ENCODE measurements around the gene CSRP1. TPM values are rescaled to one million over a fixed set of nuclear protein-coding genes. Genes with fewer than 3 reads are reported as not detected.

The CSRP1 gene
- total RNA-seq, 2 donors from 2014 or later = 186 to 376 TPM

GRCh38 chr1:201511941-201512539 lies 5.1 kb upstream of the CSRP1 start:
- Histone ChIP-seq H3K9me3 (no peaks in the 10 kb centered on the region), H3K4me1 (no peaks in the 10 kb centered on the region), H3K27ac (peak overlapping the region; percentile 49), H3K4me3 (no peak overlapping the region), H3K36me3 (no peaks in the 10 kb centered on the region), H3K9ac (ENCODE audit: low read depth in 2 of 2, low read length in 2 of 2) (peak overlapping the region in 1 of 2 donors; percentile 55), H3K27me3 (no peaks in the 10 kb centered on the region)
- peak; percentile 47 for DNase-seq
- intact Hi-C loops (cut with DNase I) = loop anchor here (1.0 to 5.0 kb wide), 2 partner anchors 30 to 70 kb away; no protein-coding TSS in a partner anchor
- TF ChIP-seq CTCF (IDR thresholded peaks at IDR 0.05) = no peak

GRCh38 chr1:201511396-201511940 lies 4.5 kb upstream of the CSRP1 start:
- no peak for TF ChIP-seq CTCF (IDR thresholded peaks at IDR 0.05)
- intact Hi-C loops (cut with DNase I) = loop anchor here (5.0 kb wide), 1 partner anchor 69 kb away; no protein-coding TSS in a partner anchor
- no peaks in the 10 kb centered on the region for H3K27me3 ChIP-seq
- peak overlapping the region in 1 of 2 donors; percentile 55 for H3K9ac ChIP-seq (ENCODE audit: low read depth in 2 of 2, low read length in 2 of 2)
- H3K4me3 ChIP-seq = no peak overlapping the region
- H3K36me3 ChIP-seq = no peaks in the 10 kb centered on the region
- H3K27ac ChIP-seq = peak overlapping the region; percentile 49
- H3K9me3 ChIP-seq = no peaks in the 10 kb centered on the region
- H3K4me1 ChIP-seq = no peaks in the 10 kb centered on the region
- DNase-seq = no peak

- H3K9ac ChIP-seq (ENCODE audit: low read depth in 2 of 2, low read length in 2 of 2) = no peak overlapping the region
- no peaks in the 10 kb centered on the region for H3K27me3 ChIP-seq
- no peak overlapping the region for H3K4me3 ChIP-seq
- no peak overlapping the region for H3K27ac ChIP-seq
- TF ChIP-seq CTCF (IDR thresholded peaks at IDR 0.05) = no peak
- no peak for DNase-seq
- H3K4me1 ChIP-seq = peaks cover 3% of the 10 kb centered on the region
- no peaks in the 10 kb centered on the region for H3K9me3 ChIP-seq
- H3K36me3 ChIP-seq = no peaks in the 10 kb centered on the region
- intact Hi-C loops (cut with DNase I) = loop anchor here (5.0 kb wide), 1 partner anchor 68 kb away; no protein-coding TSS in a partner anchor
These were observed 3.8 kb upstream of the CSRP1 start for GRCh38 chr1:201510734-201511133.

- Histone ChIP-seq H3K27me3 (no peaks in the 10 kb centered on the region), H3K36me3 (no peaks in the 10 kb centered on the region), H3K27ac (no peak overlapping the region), H3K4me3 (no peak overlapping the region), H3K9ac (ENCODE audit: low read depth in 2 of 2, low read length in 2 of 2) (no peak overlapping the region), H3K4me1 (peaks cover 6% of the 10 kb centered on the region), H3K9me3 (no peaks in the 10 kb centered on the region)
- no peak for TF ChIP-seq CTCF (IDR thresholded peaks at IDR 0.05)
- no peak for DNase-seq
- intact Hi-C loops (cut with DNase I) = loop anchor here (5.0 kb wide), 1 partner anchor 67 kb away; no protein-coding TSS in a partner anchor
These were observed 2.9 kb upstream of the CSRP1 start for GRCh38 chr1:201509601-201510374.

- H3K27ac ChIP-seq = no peak overlapping the region
These were observed 1.9 kb upstream of the CSRP1 start for GRCh38 chr1:201508809-201509208.

More at GRCh38 chr1:201508809-201509208, 1.9 kb upstream of the CSRP1 start:
- no peak for TF ChIP-seq CTCF (IDR thresholded peaks at IDR 0.05)
- Histone ChIP-seq H3K9me3 (no peaks in the 10 kb centered on the region), H3K4me1 (peaks cover 6% of the 10 kb centered on the region), H3K9ac (ENCODE audit: low read depth in 2 of 2, low read length in 2 of 2) (no peak overlapping the region), H3K4me3 (no peak overlapping the region), H3K27me3 (no peaks in the 10 kb centered on the region), H3K36me3 (no peaks in the 10 kb centered on the region)
- intact Hi-C loops (cut with DNase I) = no loop called here
- DNase-seq = no peak
